Erythroblast (primary cell): ENCODE measurements around the gene PPM1M.

Experiments used
- DNase-seq, 2 experiments: peaks; one replicate each; lab custom pipeline; 2025; lab: John Stamatoyannopoulos, UW
- GATA1 ChIP-seq: IDR thresholded peaks from 2 replicates; pipeline ENCODE4 v1.6.1; 2011; ENCODE audit warnings: low read depth, mild to moderate bottlenecking, control low read depth, low read length, moderate library complexity
- POLR2A ChIP-seq: IDR thresholded peaks from 2 replicates; pipeline ENCODE4 v1.6.1; 2011; ENCODE audit warnings: mild to moderate bottlenecking, low read length

PPM1M gene

GRCh38 chr3:52290596-52291507 is 45.3 kb downstream of the PPM1M start:
- no peak for DNase-seq

GRCh38 chr3:52291508-52292181 is 46.1 kb downstream of the PPM1M start:
- peak; percentile 30 to 63 for DNase-seq

More at GRCh38 chr3:52290596-52291507, 45.3 kb downstream of the PPM1M start:
- TF ChIP-seq GATA1 (no peak), POLR2A (no peak)

DNA sequence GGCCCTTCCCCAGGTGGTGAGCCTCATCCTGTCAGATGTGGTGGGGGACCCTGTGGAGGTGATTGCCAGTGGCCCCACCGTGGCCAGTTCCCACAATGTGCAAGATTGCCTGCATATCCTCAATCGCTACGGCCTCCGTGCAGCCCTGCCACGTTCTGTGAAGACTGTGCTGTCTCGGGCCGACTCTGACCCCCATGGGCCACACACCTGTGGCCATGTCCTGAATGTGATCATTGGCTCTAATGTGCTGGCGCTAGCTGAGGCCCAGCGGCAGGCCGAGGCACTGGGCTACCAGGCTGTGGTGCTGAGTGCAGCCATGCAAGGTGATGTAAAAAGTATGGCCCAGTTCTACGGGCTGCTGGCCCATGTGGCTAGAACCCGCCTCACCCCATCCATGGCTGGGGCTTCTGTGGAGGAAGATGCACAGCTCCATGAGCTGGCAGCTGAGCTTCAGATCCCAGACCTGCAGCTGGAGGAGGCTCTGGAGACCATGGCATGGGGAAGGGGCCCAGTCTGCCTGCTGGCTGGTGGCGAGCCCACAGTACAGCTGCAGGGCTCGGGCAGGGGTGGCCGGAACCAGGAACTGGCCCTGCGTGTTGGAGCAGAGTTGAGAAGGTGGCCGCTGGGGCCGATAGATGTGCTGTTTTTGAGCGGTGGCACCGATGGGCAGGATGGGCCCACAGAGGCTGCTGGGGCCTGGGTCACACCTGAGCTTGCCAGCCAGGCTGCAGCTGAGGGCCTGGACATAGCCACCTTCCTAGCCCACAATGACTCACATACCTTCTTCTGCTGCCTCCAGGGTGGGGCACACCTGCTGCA is 46.9 kb downstream of the PPM1M start:
- TF ChIP-seq POLR2A: no peak
- no peak for TF ChIP-seq GATA1
- no peak for DNase-seq

More at GRCh38 chr3:52291508-52292181, 46.1 kb downstream of the PPM1M start:
- TF ChIP-seq POLR2A (no peak), GATA1 (no peak)

DNA sequence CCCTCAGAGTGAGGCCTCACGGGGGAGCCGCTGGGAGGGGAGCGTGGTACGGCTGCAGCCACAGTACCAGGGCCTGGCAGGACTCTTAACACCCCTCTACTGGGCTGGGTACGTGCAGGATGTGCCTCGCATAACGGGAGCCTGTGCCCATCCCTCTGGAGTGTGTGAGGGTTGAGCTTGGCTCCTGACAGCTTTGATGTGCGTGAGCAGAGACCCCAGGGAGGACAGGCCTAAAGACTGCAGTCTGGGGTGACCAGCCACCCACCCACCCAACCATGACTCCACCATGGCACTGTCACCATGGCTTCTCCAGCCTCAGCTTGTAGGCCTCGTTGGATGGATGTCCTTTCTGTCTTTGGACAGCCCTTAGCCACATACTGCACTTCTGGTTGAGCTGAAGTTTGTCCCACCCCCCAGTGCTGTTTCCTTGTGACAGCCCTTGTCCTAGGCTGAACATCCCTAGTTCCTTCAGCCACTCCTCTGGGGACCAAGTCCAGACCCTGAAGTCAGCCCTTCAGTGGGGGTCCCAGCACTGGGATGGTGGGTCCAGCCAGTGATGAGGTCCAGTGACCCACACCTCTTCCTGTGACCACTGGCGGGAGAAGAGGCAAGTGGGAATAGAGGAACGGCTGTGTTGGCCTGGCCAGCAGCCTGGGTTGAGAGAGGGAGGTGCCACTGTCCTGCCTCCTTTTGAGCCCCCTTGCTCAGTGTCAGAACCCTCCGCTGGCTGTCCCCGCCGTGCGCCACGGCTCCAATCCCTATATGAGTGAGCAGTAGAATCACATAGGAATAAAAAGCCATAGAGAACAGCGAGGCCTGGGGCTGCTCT is 48.1 kb downstream of the PPM1M start:
- DNase-seq: no peak
- TF ChIP-seq POLR2A (no peak), GATA1 (no peak)

DNA sequence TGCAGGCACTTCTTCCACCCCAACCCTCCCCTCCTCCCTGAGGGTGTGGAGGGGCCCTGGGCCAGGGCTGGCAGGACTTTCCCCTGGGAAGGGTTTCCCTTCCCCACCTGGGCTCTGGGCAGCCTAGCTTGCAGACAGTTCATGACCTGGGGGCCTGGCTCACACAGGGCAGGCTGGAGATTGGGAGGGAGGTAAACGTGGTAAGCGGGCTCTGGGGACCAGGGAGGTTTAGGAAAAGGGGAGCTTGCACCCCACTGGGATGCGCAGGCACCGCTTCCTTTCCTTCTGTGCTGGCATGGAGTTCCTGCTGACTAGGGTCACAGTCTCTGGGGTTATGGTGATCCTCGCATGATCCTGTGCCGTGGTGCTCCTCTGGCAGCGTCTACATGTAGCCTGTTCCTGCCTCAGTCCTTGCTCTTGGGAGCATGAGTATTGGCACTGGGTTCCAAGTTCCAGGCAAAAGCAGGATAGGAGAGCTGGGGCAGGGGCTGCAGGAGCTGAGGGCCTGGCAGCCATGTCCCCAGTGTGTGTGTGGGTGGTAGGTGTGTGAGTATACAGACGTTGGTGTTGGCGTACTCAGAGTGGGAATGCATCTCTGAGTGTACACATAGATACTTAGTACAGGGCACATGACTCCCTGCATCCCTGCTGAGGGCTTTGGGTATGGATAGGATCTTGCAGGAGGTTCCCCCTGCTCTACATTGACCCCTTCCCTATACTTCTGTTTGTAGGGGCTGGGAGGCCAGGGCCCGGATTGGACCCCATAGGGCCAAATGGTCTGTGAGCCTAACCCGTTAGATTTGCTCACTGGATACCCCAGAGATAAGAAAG is 49.0 kb downstream of the PPM1M start:
- no peak for DNase-seq
- TF ChIP-seq GATA1 (no peak), POLR2A (no peak)

DNA sequence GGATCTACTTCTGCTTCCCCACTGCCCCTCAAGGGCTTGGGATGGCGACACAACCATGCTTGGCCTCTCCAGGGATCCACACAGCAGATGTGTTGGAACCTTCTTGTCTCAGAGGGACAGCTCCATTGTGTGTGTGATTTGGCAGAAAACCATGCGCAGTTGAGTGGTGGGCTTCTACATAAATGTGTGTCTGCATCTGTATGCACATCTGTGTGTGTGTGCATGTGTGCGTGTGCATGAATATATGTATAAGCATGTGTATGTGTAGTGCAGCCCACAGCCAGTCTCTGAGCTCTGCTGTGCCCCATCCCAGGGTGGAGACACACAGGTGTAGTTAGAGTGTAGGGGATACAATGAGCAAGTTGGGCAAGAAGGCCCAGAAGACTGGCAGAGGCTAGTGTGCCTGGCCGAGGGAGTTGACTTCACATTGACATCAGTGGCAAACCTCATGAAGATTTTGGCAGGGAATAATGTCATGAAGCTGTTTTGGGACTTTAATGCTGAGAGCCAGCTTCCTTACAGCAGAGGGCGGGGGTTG is 50.2 kb downstream of the PPM1M start:
- DNase-seq: no peak
- TF ChIP-seq GATA1 (no peak), POLR2A (no peak)

- no peak for TF ChIP-seq POLR2A
- no peak for TF ChIP-seq GATA1
Observed at GRCh38 chr3:52297242-52298148, 51.9 kb downstream of the PPM1M start.

DNA sequence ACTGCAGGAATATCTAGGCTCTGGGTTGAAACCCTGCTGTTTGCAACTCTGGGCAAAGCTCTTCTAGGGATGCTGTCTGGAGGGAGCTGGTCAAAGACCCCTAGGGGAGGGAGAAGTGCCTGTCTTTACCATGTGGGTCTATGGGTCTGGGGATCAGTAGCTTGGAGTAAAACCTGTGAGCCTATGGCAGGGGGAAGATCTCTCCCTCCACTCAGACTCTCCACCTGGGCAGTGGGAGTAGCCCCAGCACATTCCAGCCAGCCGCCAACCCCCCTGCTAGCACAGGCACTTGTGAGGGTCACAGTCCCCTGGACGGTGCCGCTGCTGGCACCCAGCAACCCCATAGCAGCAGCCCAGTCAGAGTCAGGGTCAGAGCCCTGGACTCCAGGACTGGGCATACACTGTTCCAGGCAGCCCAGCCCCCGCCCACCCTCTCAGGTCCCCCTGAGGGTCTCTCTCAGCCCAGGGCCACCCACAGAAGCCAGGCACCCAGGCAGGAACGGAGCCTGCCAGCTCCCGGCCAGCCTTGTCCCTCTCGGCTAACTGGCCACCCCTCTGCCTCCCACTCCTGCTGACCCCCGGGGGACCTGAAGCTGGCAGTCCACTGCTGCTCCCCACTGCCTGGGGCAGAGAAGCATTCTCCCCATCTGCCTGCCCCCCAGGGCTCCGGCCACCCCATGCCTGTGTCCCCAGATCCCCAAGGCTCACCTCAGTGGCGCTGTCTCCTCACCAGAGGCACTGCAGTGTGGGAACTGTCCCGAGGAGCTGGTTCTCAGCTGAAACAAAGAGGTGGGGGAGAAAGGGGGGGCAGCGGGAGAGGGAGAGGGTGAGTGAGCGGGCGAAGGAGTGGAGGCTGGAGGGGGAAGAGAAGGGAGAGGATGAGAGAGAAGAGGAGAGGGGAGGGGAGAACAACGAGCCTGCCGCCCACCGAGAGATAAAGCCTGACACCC is 52.9 kb downstream of the PPM1M start:
- no peak for TF ChIP-seq GATA1
- no peak for TF ChIP-seq POLR2A
- DNase-seq: no peak

More at GRCh38 chr3:52297242-52298148, 51.9 kb downstream of the PPM1M start:
- DNase-seq: no peak

GRCh38 chr3:52299247-52299878 is 53.8 kb downstream of the PPM1M start:
- TF ChIP-seq GATA1 (no peak), POLR2A (no peak)

More at GRCh38 chr3:52299247-52299878, 53.8 kb downstream of the PPM1M start:
- no peak for DNase-seq
